ENCODE results near the gene SHBG. TPM values are rescaled to one million over a fixed set of nuclear protein-coding genes. Genes with fewer than 3 reads are reported as not detected.

SHBG gene
- total and polyA plus RNA-seq, 10 of the 15 experiments (the other 5 are each of a cell fraction or from before 2014, with no cell fraction given) = not detected

- TF ChIP-seq ZBTB4 (CRISPR knock-in tag; IDR thresholded peaks at IDR 0.05) (no peak), RBBP5 (conservative IDR thresholded peaks at IDR 0.05) (no peak), SKIL (IDR thresholded peaks at IDR 0.05; ENCODE audit: low read depth, poor library complexity, severe bottlenecking) (no peak)
Measured at GRCh38 chr17:7676533-7676932, 46.6 kb downstream of the SHBG start (continued).

GRCh38 chr17:7677388-7678067 lies 47.6 kb downstream of the SHBG start:
- ChIA-PET CTCF (interaction anchor here (1.1 kb wide), 1 partner anchor 10 kb away, joined by 3 read pairs; no protein-coding TSS in a partner anchor), POLR2A (interaction anchor here (0.6 to 0.7 kb wide), 3 partner anchors 13 to 283 kb away, joined by 3 to 4 read pairs (median 3); partner anchors contain the start of gene PLSCR3), RAD21 (ENCODE audit: unreplicated experiment) (no interaction called here), SMC1A (ENCODE audit: uncharacterized antibody, unreplicated experiment) (no interaction called here)
- Histone ChIP-seq H4K20me1 (ENCODE audit: control insufficient read depth, insufficient read depth) (no peaks in the 10 kb centered on the region; the same call in 1 of the 2 replicates), H3K79me2 (ENCODE audit: control insufficient read depth, insufficient read depth, low read length) (peaks cover 5% of the 10 kb centered on the region), H3K9ac (ENCODE audit: control insufficient read depth, insufficient read depth, low read length) (no peak overlapping the region), H2AFZ (ENCODE audit: control insufficient read depth, low read depth, low read length) (no peak overlapping the region), H3K9me3 (replicated peaks; ENCODE audit: control insufficient read depth, insufficient read depth, low read length) (peaks cover 8% of the 10 kb centered on the region), H3K27ac (ENCODE audit: control insufficient read depth, insufficient read depth) (no peak overlapping the region), H3K4me2 (ENCODE audit: control insufficient read depth, insufficient read depth) (no peak overlapping the region), H3K4me1 (ENCODE audit: control insufficient read depth, insufficient read depth, low read length) (no peaks in the 10 kb centered on the region), H3K4me3 (no peak overlapping the region), H3K27me3 (replicated peaks in 1 of 2; ENCODE audit: control insufficient read depth in 2 of 2, insufficient read depth in 2 of 2, low read length in 1 of 2) (no peaks in the 10 kb centered on the region), H3K36me3 (ENCODE audit: control insufficient read depth in 2 of 2, insufficient read depth in 2 of 2, low read length in 1 of 2) (peaks cover 13 to 15% of the 10 kb centered on the region in 2 experiments)
- in situ Hi-C loops (cut with MboI) = no loop called here
- no peak for ATAC-seq
- intact Hi-C loops (cut with micrococcal nuclease; ENCODE audit: unreplicated experiment) = loop anchor here (5.0 kb wide), 1 partner anchor 45 kb away; the partner anchor contains the start of gene SHBG
- DNase-seq (ENCODE audit: low read depth, low spot score) = no peak
- BruUV-seq (replicated peaks) = no TSS peak
- 88% methylated on average over 10 of the region's 10 CpGs for WGBS (ENCODE audit: insufficient coverage, insufficient replicate concordance, low lambda C conversion rate, missing lambda C conversion rate)
- no peak for TF ChIP-seq CREB1 (IDR thresholded peaks at IDR 0.05; ENCODE audit: low read depth)
- TF ChIP-seq HSF1 (IDR thresholded peaks at IDR 0.05; ENCODE audit: low read depth, low read length) = no peak
- TF ChIP-seq POU2F2 (IDR thresholded peaks at IDR 0.05; ENCODE audit: borderline replicate concordance, low read depth, low read length) = no peak
- no peak for TF ChIP-seq E2F8 (IDR thresholded peaks at IDR 0.05; ENCODE audit: low read depth, partially characterized antibody)
- no peak for TF ChIP-seq STAT3 (IDR thresholded peaks at IDR 0.05; ENCODE audit: low read depth, low read length)
- TF ChIP-seq TARDBP (IDR thresholded peaks at IDR 0.05; ENCODE audit: borderline replicate concordance) = no peak
- TF ChIP-seq CHD1 (IDR thresholded peaks at IDR 0.05; ENCODE audit: low read depth, low read length) = no peak
- TF ChIP-seq CHD2 (IDR thresholded peaks at IDR 0.05; ENCODE audit: borderline replicate concordance, low read depth, low read length) = no peak
- no peak for FAIRE-seq
